HepG2 (cell line): ENCODE results near the gene ZCCHC3. TPM values are rescaled to one million over a fixed set of nuclear protein-coding genes. Genes with fewer than 3 reads are reported as not detected.

ENCODE experiments used
- ARNT2 ChIP-seq: sonication (generic); formaldehyde crosslinking; IDR thresholded peaks from 2 replicates; pipeline ENCODE4 v1.8.0; 2022; ENCODE audit warnings: mild to moderate bottlenecking, low read depth, missing genetic modification reagents, moderate library complexity
- CBX1 ChIP-seq: IDR thresholded peaks from one replicate; pipeline ENCODE4 v1.6.1; 2016; ENCODE audit warnings: antibody characterized with exemption, low read depth
- CENPX ChIP-seq: sonication (generic); formaldehyde crosslinking; IDR thresholded peaks from 2 replicates; pipeline ENCODE4 v1.9.0; 2021; ENCODE audit warnings: mild to moderate bottlenecking, missing genetic modification reagents, moderate library complexity
- NR3C1 ChIP-seq: sonication (generic); formaldehyde crosslinking; IDR thresholded peaks from 2 replicates; pipeline ENCODE4 v1.4.0; 2020; ENCODE audit warnings: missing genetic modification reagents
- PRDM10 ChIP-seq: sonication (generic); formaldehyde crosslinking; IDR thresholded peaks from 2 replicates; pipeline ENCODE4 v1.4.0; 2020; ENCODE audit warnings: low read depth, missing genetic modification reagents
- RNF2 ChIP-seq: fragments of 450-650 bp; conservative IDR thresholded peaks from 2 replicates; pipeline ENCODE4 v1.6.1; 2016; ENCODE audit warnings: low read depth
- ZBTB7B ChIP-seq: sonication (generic); formaldehyde crosslinking; IDR thresholded peaks from 2 replicates; pipeline ENCODE4 v1.4.0; 2020; ENCODE audit warnings: missing genetic modification reagents
- ZFP91 ChIP-seq: sonication (generic); formaldehyde crosslinking; IDR thresholded peaks from 2 replicates; pipeline ENCODE4 v1.9.0; 2022; ENCODE audit warnings: missing genetic modification reagents, mild to moderate bottlenecking, borderline replicate concordance
- ZNF224 ChIP-seq: sonication (generic); formaldehyde crosslinking; IDR thresholded peaks from 2 replicates; pipeline ENCODE4 v1.5.0; 2020; ENCODE audit warnings: mild to moderate bottlenecking, missing genetic modification reagents
- ZNF274 ChIP-seq: sonication (generic); formaldehyde crosslinking; IDR thresholded peaks from 2 replicates; pipeline ENCODE4 v1.5.1; 2020; ENCODE audit warnings: mild to moderate bottlenecking, missing genetic modification reagents
- ZNF329 ChIP-seq: sonication (generic); formaldehyde crosslinking; IDR thresholded peaks from 2 replicates; pipeline ENCODE4 v1.9.0; 2021; ENCODE audit warnings: low read depth, mild to moderate bottlenecking, missing genetic modification reagents
- ZNF44 ChIP-seq: sonication (generic); formaldehyde crosslinking; IDR thresholded peaks from 2 replicates; pipeline ENCODE4 v1.5.1; 2020; ENCODE audit warnings: mild to moderate bottlenecking, missing genetic modification reagents
- ZNF563 ChIP-seq: sonication (generic); formaldehyde crosslinking; IDR thresholded peaks from 2 replicates; pipeline ENCODE4 v1.8.0; 2022; ENCODE audit warnings: mild to moderate bottlenecking, moderate library complexity, missing genetic modification reagents
- ZNF766 ChIP-seq: sonication (generic); formaldehyde crosslinking; IDR thresholded peaks from 2 replicates; pipeline ENCODE4 v1.5.0; 2020; ENCODE audit warnings: missing genetic modification reagents, borderline replicate concordance
- polyA plus RNA-seq, 8 experiments: library from polyadenylated mRNA; depleted of rRNA in 3 of 8; stranded (reverse) in 7 of 8; unstranded in 1 of 8; fragments of >200 nt; fragmentation: Illumina TruSeq in 4 of 8; extraction: Trizol in 4 of 8; gene quantifications; 2 replicates each; pipeline versions ENCODE4 v1.2.1 to v1.2.3, GENCODE V29; 2011 to 2016; ENCODE audit warnings: low read depth in 4 of 8, missing spikeins in 1 of 8, mixed read lengths in 1 of 8; ENCODE audit not compliant: insufficient read depth in 1 of 8
- total RNA-seq, 5 experiments: library from RNA; depleted of rRNA; stranded (reverse); fragments of >200 nt; fragmentation: Illumina TruSeq; extraction: Trizol; gene quantifications; 2 replicates each; pipeline ENCODE4 v1.2.3, GENCODE V29; 2016; ENCODE audit warnings: low read depth in 1 of 5
- TF ChIP-seq, protein P1 (sequence below): sonication (generic); formaldehyde crosslinking; IDR thresholded peaks from 2 replicates; pipeline ENCODE4 v1.4.0; 2020; ENCODE audit warnings: mild to moderate bottlenecking, missing genetic modification reagents

ZCCHC3 gene
- total and polyA plus RNA-seq, 2 of the 13 experiments (the other 11 are each of a cell fraction or from before 2014, with no cell fraction given) = 46.6 to 63.0 TPM

DNA sequence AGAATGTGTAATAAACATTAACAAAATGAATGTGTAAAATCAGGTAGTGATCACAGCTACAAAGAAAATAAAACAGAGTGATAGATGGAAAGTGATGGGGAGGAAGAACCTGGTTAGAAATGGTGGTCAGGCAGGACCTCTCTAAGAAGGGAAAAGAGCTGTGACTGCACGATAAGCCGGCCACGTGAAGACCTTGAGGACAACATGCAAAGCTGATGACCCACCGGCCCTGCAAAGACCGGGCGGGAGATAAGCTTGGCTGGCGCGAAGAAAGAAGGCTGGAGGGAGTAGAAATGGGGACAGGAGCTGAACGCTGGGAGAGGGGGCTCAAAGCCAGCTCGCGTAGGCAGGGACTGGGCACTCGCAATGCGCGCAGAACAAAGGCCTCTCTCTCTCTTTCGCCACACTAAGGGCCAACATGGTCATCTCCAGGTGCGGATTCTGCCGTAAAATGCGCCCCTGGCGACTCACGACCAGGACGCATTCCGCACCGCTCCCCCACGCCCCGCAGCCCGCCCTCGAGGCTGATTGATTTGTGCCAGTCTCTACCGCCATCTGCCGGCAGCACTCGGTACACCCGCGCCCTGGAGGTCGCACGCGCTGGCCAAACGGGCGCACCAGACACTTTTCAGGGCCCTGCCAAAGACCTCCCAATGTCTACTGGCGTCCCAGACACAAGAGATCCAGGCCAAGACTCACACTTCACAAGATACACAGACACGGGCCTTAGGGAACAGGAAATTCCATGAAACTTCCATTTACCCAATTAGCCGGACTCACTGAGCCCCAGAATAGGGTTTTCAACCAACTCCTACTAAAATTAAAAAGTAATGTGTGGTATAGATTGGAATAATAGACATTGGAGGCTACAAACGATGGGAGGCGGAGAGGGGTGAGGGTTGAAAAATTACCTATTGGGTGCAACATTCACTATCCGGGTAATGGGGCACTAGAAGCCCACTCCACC lies 30.5 kb upstream of the ZCCHC3 start (continued):
- TF ChIP-seq, protein P1, sequence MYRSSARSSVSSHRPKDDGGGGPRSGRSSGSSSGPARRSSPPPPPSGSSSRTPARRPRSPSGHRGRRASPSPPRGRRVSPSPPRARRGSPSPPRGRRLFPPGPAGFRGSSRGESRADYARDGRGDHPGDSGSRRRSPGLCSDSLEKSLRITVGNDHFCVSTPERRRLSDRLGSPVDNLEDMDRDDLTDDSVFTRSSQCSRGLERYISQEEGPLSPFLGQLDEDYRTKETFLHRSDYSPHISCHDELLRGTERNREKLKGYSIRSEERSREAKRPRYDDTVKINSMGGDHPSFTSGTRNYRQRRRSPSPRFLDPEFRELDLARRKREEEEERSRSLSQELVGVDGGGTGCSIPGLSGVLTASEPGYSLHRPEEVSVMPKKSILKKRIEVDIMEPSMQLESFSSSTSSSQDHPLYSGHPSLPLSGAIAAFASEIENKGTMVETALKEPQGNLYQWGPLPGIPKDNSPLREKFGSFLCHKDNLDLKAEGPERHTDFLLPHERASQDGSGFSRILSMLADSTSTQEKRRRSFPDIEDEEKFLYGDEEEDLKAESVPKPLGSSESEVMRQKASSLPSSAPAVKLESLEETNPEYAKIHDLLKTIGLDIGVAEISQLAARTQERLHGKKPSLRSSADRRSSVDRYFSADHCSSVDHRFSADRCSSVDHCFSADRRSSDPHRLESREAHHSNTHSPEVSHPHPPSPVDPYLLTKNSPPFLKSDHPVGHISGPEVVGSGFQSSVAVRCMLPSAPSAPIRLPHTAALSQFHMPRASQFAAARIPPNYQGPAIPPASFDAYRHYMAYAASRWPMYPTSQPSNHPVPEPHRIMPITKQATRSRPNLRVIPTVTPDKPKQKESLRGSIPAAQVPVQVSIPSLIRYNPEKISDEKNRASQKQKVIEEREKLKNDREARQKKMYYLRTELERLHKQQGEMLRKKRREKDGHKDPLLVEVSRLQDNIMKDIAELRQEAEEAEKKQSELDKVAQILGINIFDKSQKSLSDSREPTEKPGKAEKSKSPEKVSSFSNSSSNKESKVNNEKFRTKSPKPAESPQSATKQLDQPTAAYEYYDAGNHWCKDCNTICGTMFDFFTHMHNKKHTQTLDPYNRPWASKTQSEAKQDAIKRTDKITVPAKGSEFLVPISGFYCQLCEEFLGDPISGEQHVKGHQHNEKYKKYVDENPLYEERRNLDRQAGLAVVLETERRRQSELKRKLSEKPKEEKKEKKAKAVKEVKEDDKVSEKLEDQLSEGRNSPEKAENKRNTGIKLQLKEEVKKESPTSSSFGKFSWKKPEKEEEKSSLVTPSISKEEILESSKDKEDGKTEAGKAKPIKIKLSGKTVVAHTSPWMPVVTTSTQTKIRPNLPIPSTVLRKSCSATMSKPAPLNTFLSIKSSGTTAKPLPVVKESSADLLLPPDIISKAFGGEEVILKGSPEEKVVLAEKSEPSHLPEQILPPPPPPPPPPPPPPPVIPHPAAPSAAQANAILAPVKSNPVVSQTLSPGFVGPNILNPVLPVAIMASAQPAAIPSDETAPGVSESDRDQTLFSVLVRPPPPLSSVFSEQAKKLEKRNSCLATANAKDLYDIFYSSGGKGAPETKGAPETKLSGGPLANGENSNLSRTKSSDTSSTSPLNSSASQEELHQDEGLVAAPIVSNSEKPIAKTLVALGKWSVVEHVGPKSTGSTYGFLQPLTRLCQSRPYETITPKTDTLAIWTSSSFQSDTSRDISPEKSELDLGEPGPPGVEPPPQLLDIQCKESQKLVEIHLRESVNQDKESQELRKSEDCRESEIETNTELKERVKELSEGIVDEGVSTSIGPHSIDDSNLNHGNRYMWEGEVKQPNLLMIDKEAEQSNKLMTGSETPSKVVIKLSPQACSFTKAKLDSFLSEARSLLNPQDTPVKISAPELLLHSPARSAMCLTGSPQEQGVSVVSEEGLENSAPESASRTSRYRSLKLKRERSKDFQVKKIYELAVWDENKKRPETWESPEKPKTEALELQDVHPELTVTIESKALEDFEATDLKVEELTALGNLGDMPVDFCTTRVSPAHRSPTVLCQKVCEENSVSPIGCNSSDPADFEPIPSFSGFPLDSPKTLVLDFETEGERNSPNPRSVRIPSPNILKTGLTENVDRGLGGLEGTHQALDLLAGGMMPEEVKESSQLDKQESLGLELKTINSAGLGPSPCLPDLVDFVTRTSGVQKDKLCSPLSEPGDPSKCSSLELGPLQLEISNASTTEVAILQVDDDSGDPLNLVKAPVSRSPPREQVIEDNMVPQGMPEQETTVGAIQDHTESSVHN = peak; percentile 94; the same call in 1 of the 2 replicates
- peak; percentile 97 for TF ChIP-seq ZFP91 (CRISPR knock-in tag)
- TF ChIP-seq NR3C1 (CRISPR knock-in tag) = 0 out of 2 replicates have a peak, but pooled peaks have one; percentile 70
- peak; percentile 99 for TF ChIP-seq ZNF224
- peak; percentile 66; the same call in 1 of the 2 replicates for TF ChIP-seq PRDM10
- TF ChIP-seq ZNF274 (CRISPR knock-in tag) = peak; percentile 84
- peak; percentile 98 for TF ChIP-seq RNF2
- no peak for TF ChIP-seq ZNF44 (CRISPR knock-in tag)
- TF ChIP-seq ARNT2 (CRISPR knock-in tag) = peak; percentile 97
- TF ChIP-seq ZNF766 = peak; percentile 90
- peak; percentile 99 for TF ChIP-seq ZNF563 (CRISPR knock-in tag)
- TF ChIP-seq ZNF329 (CRISPR knock-in tag) = peak; percentile 82; the same call in 1 of the 2 replicates
- peak; percentile 86 for TF ChIP-seq CBX1
- no peak for TF ChIP-seq CENPX (CRISPR knock-in tag)
- TF ChIP-seq ZBTB7B (CRISPR knock-in tag) = peak; percentile 94
